DMS114 treated with DMSO at 0.1 percent for 48 hours (cell line): ENCODE measurements around the gene ABCA4.

Experiments
- DNase-seq: peaks from one replicate; lab custom pipeline; 2025; ENCODE audit not compliant: unreplicated experiment; lab: John Stamatoyannopoulos, UW

Gene ABCA4

GRCh38 chr1:94104776-94105580, 16.0 kb downstream of the ABCA4 start:
- no peak for DNase-seq

GRCh38 chr1:94104127-94104684, 16.7 kb downstream of the ABCA4 start:
- DNase-seq, result no peak

GRCh38 chr1:94103608-94104007, 17.3 kb downstream of the ABCA4 start:
- no peak for DNase-seq

- DNase-seq, result no peak
Measured at GRCh38 chr1:94101613-94102525, 19.1 kb downstream of the ABCA4 start.

GRCh38 chr1:94100785-94101612, 19.9 kb downstream of the ABCA4 start:
- DNase-seq, result no peak

GRCh38 chr1:94100129-94100784, 20.7 kb downstream of the ABCA4 start:
- DNase-seq, result no peak

- no peak for DNase-seq
Measured at GRCh38 chr1:94099303-94099702, 21.6 kb downstream of the ABCA4 start.

- no peak for DNase-seq
Measured at GRCh38 chr1:94098585-94099111, 22.3 kb downstream of the ABCA4 start.

GRCh38 chr1:94096797-94097549, 24.0 kb downstream of the ABCA4 start:
- no peak for DNase-seq

- no peak for DNase-seq
Measured at GRCh38 chr1:94095744-94096469, 25.0 kb downstream of the ABCA4 start.

- DNase-seq, result no peak
Measured at GRCh38 chr1:94095112-94095637, 25.8 kb downstream of the ABCA4 start.

- no peak for DNase-seq
Measured at GRCh38 chr1:94094469-94095111, 26.4 kb downstream of the ABCA4 start.

GRCh38 chr1:94093996-94094395, 27.0 kb downstream of the ABCA4 start:
- DNase-seq, result no peak

GRCh38 chr1:94093396-94093795, 27.6 kb downstream of the ABCA4 start:
- DNase-seq, result no peak

- DNase-seq, result no peak
Measured at GRCh38 chr1:94092210-94092613, 28.7 kb downstream of the ABCA4 start.

GRCh38 chr1:94090761-94091160, 30.2 kb downstream of the ABCA4 start:
- DNase-seq, result no peak

- DNase-seq, result no peak
Measured at GRCh38 chr1:94087193-94087592, 33.8 kb downstream of the ABCA4 start.

- DNase-seq, result no peak
Measured at GRCh38 chr1:94084547-94084946, 36.4 kb downstream of the ABCA4 start.
